Smooth muscle cell (in vitro differentiated cells): ENCODE data around the gene AKR1B1. TPM values are rescaled to one million over a fixed set of nuclear protein-coding genes. Genes with fewer than 3 reads are reported as not detected.
A peak's percentile ranks its signal among the peaks of the same experiment; 100 is the strongest.

Source experiments
- DNase-seq: peaks from one replicate; lab custom pipeline; 2025; ENCODE audit not compliant: unreplicated experiment; lab: John Stamatoyannopoulos, UW
- H2AFZ ChIP-seq: fragments of 200-600 bp; sonication (generic); 2 replicates; pipeline ENCODE4 v1.6.0; 2016; ENCODE audit warnings: antibody characterized with exemption, low read depth, mild to moderate bottlenecking
- H3F3A ChIP-seq: fragments of 200-600 bp; sonication (generic); 2 replicates; pipeline ENCODE4 v1.6.0; 2017; ENCODE audit warnings: antibody characterized with exemption, low read depth
- H3K27ac ChIP-seq: fragments of 200-600 bp; sonication (generic); 2 replicates; pipeline ENCODE4 v1.5.1; 2016; ENCODE audit warnings: low read depth, mild to moderate bottlenecking
- H3K27me3 ChIP-seq: fragments of 200-600 bp; sonication (generic); 2 replicates; pipeline ENCODE4 v1.6.1; 2016; ENCODE audit warnings: low read depth, mild to moderate bottlenecking
- H3K36me3 ChIP-seq: fragments of 200-600 bp; sonication (generic); 2 replicates; pipeline ENCODE4 v1.5.1; 2016; ENCODE audit warnings: low read depth
- H3K4me1 ChIP-seq: fragments of 200-600 bp; sonication (generic); 2 replicates; pipeline ENCODE4 v1.5.1; 2016; ENCODE audit warnings: low read depth
- H3K4me2 ChIP-seq: fragments of 200-600 bp; sonication (generic); 2 replicates; pipeline ENCODE4 v1.6.0; 2016; ENCODE audit warnings: mild to moderate bottlenecking
- H3K4me3 ChIP-seq: fragments of 200-600 bp; sonication (generic); 2 replicates; pipeline ENCODE4 v1.5.1; 2016; ENCODE audit warnings: mild to moderate bottlenecking
- H3K79me2 ChIP-seq: fragments of 200-600 bp; sonication (generic); 2 replicates; pipeline ENCODE4 v1.6.0; 2016; ENCODE audit warnings: low read depth, mild to moderate bottlenecking
- H3K9ac ChIP-seq: fragments of 200-600 bp; sonication (generic); 2 replicates; pipeline ENCODE4 v1.6.0; 2016; ENCODE audit warnings: low read depth
- H3K9me3 ChIP-seq: fragments of 200-600 bp; sonication (generic); replicated peaks from 2 replicates; pipeline ENCODE4 v1.5.1; 2016; ENCODE audit warnings: low read depth
- H4K20me1 ChIP-seq: fragments of 200-600 bp; sonication (generic); 2 replicates; pipeline ENCODE4 v1.6.0; 2016; ENCODE audit warnings: low read depth
- CTCF ChIP-seq: fragments of 200-600 bp; sonication (generic); IDR thresholded peaks from 2 replicates; pipeline ENCODE4 v1.5.1; 2017; ENCODE audit warnings: borderline replicate concordance, mild to moderate bottlenecking, antibody characterized with exemption; ENCODE audit not compliant: insufficient read depth, poor library complexity, severe bottlenecking
- WGBS: methylation state at CpG from one replicate; pipeline ENCODE4 v1.1.7; 2016; ENCODE audit warnings: low lambda C conversion rate; 5-methylcytosine and 5-hydroxymethylcytosine counted together
- polyA plus RNA-seq: library from polyadenylated mRNA; unstranded; fragments of >200 nt; fragmentation: Nextera tagmentation; extraction: Ambion mirVana; gene quantifications from 2 replicates; pipeline ENCODE4 v1.2.1, GENCODE V29; 2016
- total RNA-seq: library from RNA; depleted of rRNA; stranded (reverse); fragments of >200 nt; gene quantifications from 2 replicates; pipeline ENCODE4 v1.2.3, GENCODE V29; 2014

AKR1B1 gene
- total and polyA plus RNA-seq, 2 experiments from 2014 or later: 75.7 to 122 TPM

GRCh38 chr7:134435161-134435920 lies 23.6 kb downstream of the AKR1B1 start:
- H3K27me3 ChIP-seq: no peaks in the 10 kb centered on the region
- no peaks in the 10 kb centered on the region for H4K20me1 ChIP-seq
- 92% methylated on average over 12 of the region's 12 CpGs for WGBS
- no peak for DNase-seq
- no peak for TF ChIP-seq CTCF
- no peak overlapping the region for H3K9ac ChIP-seq
- no peak overlapping the region for H3K4me3 ChIP-seq
- H3K4me1 ChIP-seq: no peaks in the 10 kb centered on the region
- no peaks in the 10 kb centered on the region for H3K36me3 ChIP-seq
- H3K27ac ChIP-seq: no peak overlapping the region
- H3K79me2 ChIP-seq: no peaks in the 10 kb centered on the region
- no peaks in the 10 kb centered on the region for H3K9me3 ChIP-seq
- no peak overlapping the region for H3K4me2 ChIP-seq
- H2AFZ ChIP-seq: peak overlapping the region; percentile 11
- no peaks in the 10 kb centered on the region for H3F3A ChIP-seq

DNA sequence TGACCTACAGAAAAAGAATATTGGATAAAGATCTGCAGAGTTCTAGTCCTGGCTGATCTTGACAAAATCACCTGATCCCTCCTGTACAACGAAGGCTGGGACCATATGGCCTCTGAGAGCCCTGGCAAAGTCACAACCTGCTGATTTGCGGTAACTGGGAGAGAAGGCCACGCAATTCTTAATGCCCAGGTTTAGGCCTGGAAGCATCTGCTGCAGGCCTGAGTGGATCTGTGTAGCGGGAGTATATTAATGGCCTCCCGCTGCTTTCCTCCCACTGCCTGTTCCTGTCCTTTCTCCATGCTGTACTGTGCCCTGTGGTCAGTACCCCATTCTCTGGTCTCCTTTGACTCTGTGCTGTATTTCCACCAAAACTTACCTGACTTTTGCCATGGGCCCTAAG lies 24.2 kb downstream of the AKR1B1 start:
- WGBS: 96% methylated on average over 5 of the region's 5 CpGs
- TF ChIP-seq CTCF: no peak
- H3K4me2 ChIP-seq: no peak overlapping the region
- no peaks in the 10 kb centered on the region for H3F3A ChIP-seq
- no peaks in the 10 kb centered on the region for H3K4me1 ChIP-seq
- H3K36me3 ChIP-seq: no peaks in the 10 kb centered on the region
- H2AFZ ChIP-seq: peak overlapping the region; percentile 11
- no peaks in the 10 kb centered on the region for H3K27me3 ChIP-seq
- H4K20me1 ChIP-seq: no peaks in the 10 kb centered on the region
- no peak overlapping the region for H3K9ac ChIP-seq
- H3K27ac ChIP-seq: no peak overlapping the region
- H3K4me3 ChIP-seq: no peak overlapping the region
- DNase-seq: no peak
- H3K9me3 ChIP-seq: no peaks in the 10 kb centered on the region
- H3K79me2 ChIP-seq: no peaks in the 10 kb centered on the region

GRCh38 chr7:134433430-134433829 lies 25.5 kb downstream of the AKR1B1 start:
- Histone ChIP-seq H3K9me3 (no peaks in the 10 kb centered on the region), H3K4me3 (no peak overlapping the region), H3K27me3 (no peaks in the 10 kb centered on the region), H3K4me1 (no peaks in the 10 kb centered on the region), H4K20me1 (no peaks in the 10 kb centered on the region), H3K79me2 (no peaks in the 10 kb centered on the region), H3K27ac (no peak overlapping the region), H3K9ac (no peak overlapping the region), H3K4me2 (no peak overlapping the region), H3K36me3 (no peaks in the 10 kb centered on the region), H2AFZ (peak overlapping the region; percentile 67), H3F3A (no peaks in the 10 kb centered on the region)
- TF ChIP-seq CTCF: no peak
- 94% methylated on average over 4 of the region's 4 CpGs for WGBS
- DNase-seq: no peak
